Measurements from ENCODE around the gene IGFBP4. TPM values are rescaled to one million over a fixed set of nuclear protein-coding genes. Genes with fewer than 3 reads are reported as not detected.

The IGFBP4 gene
- total RNA-seq, 1 donor from 2014 or later: 120 TPM

GRCh38 chr17:40431231-40431602 is 12.0 kb upstream of the IGFBP4 start:
- no peak for DNase-seq (ENCODE audit: low read depth, low spot score)

GRCh38 chr17:40432864-40433528 is 10.3 kb upstream of the IGFBP4 start:
- DNase-seq (ENCODE audit: low read depth, low spot score): no peak

- no peak for DNase-seq (ENCODE audit: low read depth, low spot score)
Observed at GRCh38 chr17:40433551-40434415, 9.5 kb upstream of the IGFBP4 start.

GRCh38 chr17:40436636-40437035 is 6.6 kb upstream of the IGFBP4 start:
- no peak for DNase-seq (ENCODE audit: low read depth, low spot score)

GRCh38 chr17:40437095-40437732 is 6.0 kb upstream of the IGFBP4 start:
- DNase-seq (ENCODE audit: low read depth, low spot score): no peak

- no peak for DNase-seq (ENCODE audit: low read depth, low spot score)
Observed at GRCh38 chr17:40440166-40440565, 3.1 kb upstream of the IGFBP4 start.

GRCh38 chr17:40442392-40443195 is 656 bp upstream of the IGFBP4 start:
- DNase-seq (ENCODE audit: low read depth, low spot score): no peak

- no peak for DNase-seq (ENCODE audit: low read depth, low spot score)
Observed at GRCh38 chr17:40443988-40444899, 994 bp downstream of the IGFBP4 start.

- no peak for DNase-seq (ENCODE audit: low read depth, low spot score)
Observed at GRCh38 chr17:40445751-40446468, 2.7 kb downstream of the IGFBP4 start.

GRCh38 chr17:40447148-40447644 is 3.9 kb downstream of the IGFBP4 start:
- no peak for DNase-seq (ENCODE audit: low read depth, low spot score)

GRCh38 chr17:40447806-40448205 is 4.6 kb downstream of the IGFBP4 start:
- no peak for DNase-seq (ENCODE audit: low read depth, low spot score)

GRCh38 chr17:40448213-40448638 is 5.0 kb downstream of the IGFBP4 start:
- DNase-seq (ENCODE audit: low read depth, low spot score): no peak

- DNase-seq (ENCODE audit: low read depth, low spot score): no peak
Observed at GRCh38 chr17:40448639-40449261, 5.5 kb downstream of the IGFBP4 start.

- DNase-seq (ENCODE audit: low read depth, low spot score): no peak
Observed at GRCh38 chr17:40450175-40450574, 6.9 kb downstream of the IGFBP4 start.

- no peak for DNase-seq (ENCODE audit: low read depth, low spot score)
Observed at GRCh38 chr17:40451420-40451819, 8.2 kb downstream of the IGFBP4 start.

- DNase-seq (ENCODE audit: low read depth, low spot score): no peak
Observed at GRCh38 chr17:40452216-40452787, 9.1 kb downstream of the IGFBP4 start.

- no peak for DNase-seq (ENCODE audit: low read depth, low spot score)
Observed at GRCh38 chr17:40452921-40453378, 9.7 kb downstream of the IGFBP4 start.

- no peak for DNase-seq (ENCODE audit: low read depth, low spot score)
Observed at GRCh38 chr17:40453881-40454612, 10.8 kb downstream of the IGFBP4 start.
